Mesothelial cell of epicardium (in vitro differentiated cells): ENCODE results near the gene AGBL4. TPM values are rescaled to one million over a fixed set of nuclear protein-coding genes. Genes with fewer than 3 reads are reported as not detected.

Experiments used
- DNase-seq, 2 experiments: peaks; one replicate each; pipeline ENCODE4 v3.0.0; 2021; ENCODE audit warnings: low spot score in 2 of 2; ENCODE audit not compliant: unreplicated experiment in 2 of 2
- H3K27ac Mint-ChIP-seq: 2 replicates; pipeline ENCODE4 v1.8.0; 2021; ENCODE audit warnings: mixed read lengths
- H3K27me3 Mint-ChIP-seq: 2 replicates; pipeline ENCODE4 v1.8.0; 2021; ENCODE audit warnings: low read depth, mixed read lengths
- H3K36me3 Mint-ChIP-seq: 2 replicates; pipeline ENCODE4 v1.8.0; 2021; ENCODE audit warnings: mixed read lengths
- H3K4me1 Mint-ChIP-seq: 2 replicates; pipeline ENCODE4 v1.8.0; 2021; ENCODE audit warnings: mixed read lengths
- H3K4me3 Mint-ChIP-seq: 2 replicates; pipeline ENCODE4 v1.8.0; 2021; ENCODE audit warnings: mild to moderate bottlenecking, moderate library complexity, mixed read lengths
- H3K9me3 Mint-ChIP-seq: 2 replicates; pipeline ENCODE4 v1.8.0; 2021; ENCODE audit warnings: mixed read lengths
- CTCF ChIP-seq: fragments of 200-600 bp; sonication (generic); IDR thresholded peaks from one replicate; pipeline ENCODE4 v1.5.0; 2021; ENCODE audit warnings: antibody characterized with exemption; ENCODE audit not compliant: unreplicated experiment
- total RNA-seq: library from RNA; stranded (reverse); gene quantifications from 3 replicates; pipeline ENCODE4 v1.2.1, GENCODE V29; 2021

The AGBL4 gene
- total RNA-seq, 1 donor from 2014 or later: 0.42 TPM

GRCh38 chr1:48967318-48967717 lies 1056.4 kb downstream of the AGBL4 start:
- Mint-ChIP-seq H3K36me3 (no peaks in the 10 kb centered on the region), H3K27ac (no peak overlapping the region), H3K4me3 (no peak overlapping the region), H3K9me3 (peaks cover 64% of the 10 kb centered on the region), H3K27me3 (no peaks in the 10 kb centered on the region), H3K4me1 (no peaks in the 10 kb centered on the region)
- TF ChIP-seq CTCF: no peak
- DNase-seq: no peak

GRCh38 chr1:48966583-48966982 lies 1057.2 kb downstream of the AGBL4 start:
- no peaks in the 10 kb centered on the region for H3K36me3 Mint-ChIP-seq

GRCh38 chr1:48960320-48960719 lies 1063.4 kb downstream of the AGBL4 start:
- Mint-ChIP-seq H3K4me3 (no peak overlapping the region), H3K4me1 (no peaks in the 10 kb centered on the region), H3K27ac (no peak overlapping the region), H3K27me3 (no peaks in the 10 kb centered on the region), H3K36me3 (no peaks in the 10 kb centered on the region), H3K9me3 (peaks cover 54% of the 10 kb centered on the region)
- TF ChIP-seq CTCF: no peak
- no peak for DNase-seq

More at GRCh38 chr1:48966583-48966982, 1057.2 kb downstream of the AGBL4 start:
- no peak for TF ChIP-seq CTCF
- no peak for DNase-seq
- H3K27ac Mint-ChIP-seq: no peak overlapping the region
- no peaks in the 10 kb centered on the region for H3K27me3 Mint-ChIP-seq
- no peaks in the 10 kb centered on the region for H3K4me1 Mint-ChIP-seq
- H3K9me3 Mint-ChIP-seq: peaks cover 57% of the 10 kb centered on the region
- H3K4me3 Mint-ChIP-seq: no peak overlapping the region

- H3K4me1 Mint-ChIP-seq: no peaks in the 10 kb centered on the region
- H3K36me3 Mint-ChIP-seq: no peaks in the 10 kb centered on the region
- no peak overlapping the region for H3K27ac Mint-ChIP-seq
- no peaks in the 10 kb centered on the region for H3K27me3 Mint-ChIP-seq
- peaks cover 63% of the 10 kb centered on the region for H3K9me3 Mint-ChIP-seq
- TF ChIP-seq CTCF: no peak
- no peak for DNase-seq
- no peak overlapping the region for H3K4me3 Mint-ChIP-seq
Observed at GRCh38 chr1:48955774-48956173, 1068.0 kb downstream of the AGBL4 start.

GRCh38 chr1:48953617-48954016 lies 1070.1 kb downstream of the AGBL4 start:
- Mint-ChIP-seq H3K9me3 (peaks cover 60% of the 10 kb centered on the region), H3K27me3 (no peaks in the 10 kb centered on the region)

More at GRCh38 chr1:48953617-48954016, 1070.1 kb downstream of the AGBL4 start:
- DNase-seq: no peak
- H3K4me3 Mint-ChIP-seq: no peak overlapping the region
- no peak for TF ChIP-seq CTCF
- H3K27ac Mint-ChIP-seq: no peak overlapping the region
- no peaks in the 10 kb centered on the region for H3K4me1 Mint-ChIP-seq
- no peaks in the 10 kb centered on the region for H3K36me3 Mint-ChIP-seq
